ENCODE measurements around the gene SMIM5. TPM values are rescaled to one million over a fixed set of nuclear protein-coding genes. Genes with fewer than 3 reads are reported as not detected.

SMIM5 gene
- total RNA-seq, 3 donors from 2014 or later = 0.24 TPM; not detected in 2

- no peak for ATAC-seq
- no peak for DNase-seq
- H3K27me3 Mint-ChIP-seq (ENCODE audit: low read depth) = no peaks in the 10 kb centered on the region
- peaks cover 19% of the 10 kb centered on the region for H3K36me3 Mint-ChIP-seq (ENCODE audit: insufficient read depth)
- H3K9me3 Mint-ChIP-seq = no peaks in the 10 kb centered on the region
- no peak overlapping the region for H3K4me3 Mint-ChIP-seq
- peaks cover 6% of the 10 kb centered on the region for H3K4me1 Mint-ChIP-seq (ENCODE audit: low read depth)
These were observed 14.7 kb downstream of the SMIM5 start for GRCh38 chr17:75647921-75648320.

- ATAC-seq (no peak), DNase-seq (no peak)
- Mint-ChIP-seq H3K27me3 (ENCODE audit: low read depth) (no peaks in the 10 kb centered on the region), H3K4me1 (ENCODE audit: low read depth) (peaks cover 6% of the 10 kb centered on the region), H3K9me3 (no peaks in the 10 kb centered on the region), H3K4me3 (no peak overlapping the region), H3K36me3 (ENCODE audit: insufficient read depth) (peaks cover 29% of the 10 kb centered on the region)
These were observed 16.5 kb downstream of the SMIM5 start for GRCh38 chr17:75649687-75650086.

- peaks cover 6% of the 10 kb centered on the region for H3K4me1 Mint-ChIP-seq (ENCODE audit: low read depth)
- DNase-seq (no peak), ATAC-seq (no peak)
- H3K4me3 Mint-ChIP-seq = no peak overlapping the region
- H3K27me3 Mint-ChIP-seq (ENCODE audit: low read depth) = no peaks in the 10 kb centered on the region
- no peaks in the 10 kb centered on the region for H3K9me3 Mint-ChIP-seq
- H3K36me3 Mint-ChIP-seq (ENCODE audit: insufficient read depth) = peaks cover 29% of the 10 kb centered on the region
These were observed 17.6 kb downstream of the SMIM5 start for GRCh38 chr17:75650874-75651273.

GRCh38 chr17:75652341-75652740 lies 19.1 kb downstream of the SMIM5 start:
- no peaks in the 10 kb centered on the region for H3K9me3 Mint-ChIP-seq
- peaks cover 32% of the 10 kb centered on the region for H3K36me3 Mint-ChIP-seq (ENCODE audit: insufficient read depth)
- no peaks in the 10 kb centered on the region for H3K27me3 Mint-ChIP-seq (ENCODE audit: low read depth)
- no peaks in the 10 kb centered on the region for H3K4me1 Mint-ChIP-seq (ENCODE audit: low read depth)
- no peak overlapping the region for H3K4me3 Mint-ChIP-seq
- ATAC-seq (no peak), DNase-seq (no peak)

GRCh38 chr17:75652934-75653549 lies 19.8 kb downstream of the SMIM5 start:
- Mint-ChIP-seq H3K4me1 (ENCODE audit: low read depth) (no peaks in the 10 kb centered on the region), H3K4me3 (no peak overlapping the region), H3K36me3 (ENCODE audit: insufficient read depth) (peaks cover 33% of the 10 kb centered on the region), H3K9me3 (no peaks in the 10 kb centered on the region), H3K27me3 (ENCODE audit: low read depth) (no peaks in the 10 kb centered on the region)
- peak; percentile 65 to 73 for ATAC-seq
- no peak for DNase-seq

- no peak for DNase-seq
- no peak for ATAC-seq
- Mint-ChIP-seq H3K9me3 (no peaks in the 10 kb centered on the region), H3K36me3 (ENCODE audit: insufficient read depth) (peaks cover 30% of the 10 kb centered on the region), H3K27me3 (ENCODE audit: low read depth) (no peaks in the 10 kb centered on the region), H3K4me3 (no peak overlapping the region), H3K4me1 (ENCODE audit: low read depth) (no peaks in the 10 kb centered on the region)
These were observed 20.9 kb downstream of the SMIM5 start for GRCh38 chr17:75654176-75654575.

- Mint-ChIP-seq H3K36me3 (ENCODE audit: insufficient read depth) (peaks cover 19% of the 10 kb centered on the region), H3K4me1 (ENCODE audit: low read depth) (no peaks in the 10 kb centered on the region), H3K27me3 (ENCODE audit: low read depth) (no peaks in the 10 kb centered on the region), H3K4me3 (no peak overlapping the region), H3K9me3 (no peaks in the 10 kb centered on the region)
- ATAC-seq = no peak
- DNase-seq = no peak
These were observed 25.0 kb downstream of the SMIM5 start for GRCh38 chr17:75658237-75658636.

- H3K36me3 Mint-ChIP-seq (ENCODE audit: insufficient read depth) = peaks cover 17% of the 10 kb centered on the region
- no peaks in the 10 kb centered on the region for H3K27me3 Mint-ChIP-seq (ENCODE audit: low read depth)
These were observed 28.3 kb downstream of the SMIM5 start for GRCh38 chr17:75661531-75661930.

GRCh38 chr17:75662511-75662910 lies 29.3 kb downstream of the SMIM5 start:
- Mint-ChIP-seq H3K9me3 (no peaks in the 10 kb centered on the region), H3K27me3 (ENCODE audit: low read depth) (no peaks in the 10 kb centered on the region), H3K4me3 (no peak overlapping the region), H3K4me1 (ENCODE audit: low read depth) (peaks cover 10% of the 10 kb centered on the region), H3K36me3 (ENCODE audit: insufficient read depth) (peaks cover 12% of the 10 kb centered on the region)
- ATAC-seq (no peak), DNase-seq (no peak)

More at GRCh38 chr17:75661531-75661930, 28.3 kb downstream of the SMIM5 start:
- H3K9me3 Mint-ChIP-seq = no peaks in the 10 kb centered on the region
- no peak overlapping the region for H3K4me3 Mint-ChIP-seq
- H3K4me1 Mint-ChIP-seq (ENCODE audit: low read depth) = peaks cover 10% of the 10 kb centered on the region
- ATAC-seq (no peak), DNase-seq (no peak)

- Mint-ChIP-seq H3K9me3 (no peaks in the 10 kb centered on the region), H3K27me3 (ENCODE audit: low read depth) (no peaks in the 10 kb centered on the region), H3K4me3 (no peak overlapping the region), H3K4me1 (ENCODE audit: low read depth) (peaks cover 21% of the 10 kb centered on the region), H3K36me3 (ENCODE audit: insufficient read depth) (peaks cover 19% of the 10 kb centered on the region)
- ATAC-seq (no peak), DNase-seq (no peak)
These were observed 30.9 kb downstream of the SMIM5 start for GRCh38 chr17:75664099-75664549.

GRCh38 chr17:75665981-75666380 lies 32.7 kb downstream of the SMIM5 start:
- no peaks in the 10 kb centered on the region for H3K27me3 Mint-ChIP-seq (ENCODE audit: low read depth)
- peaks cover 26% of the 10 kb centered on the region for H3K36me3 Mint-ChIP-seq (ENCODE audit: insufficient read depth)
- no peaks in the 10 kb centered on the region for H3K9me3 Mint-ChIP-seq
- H3K4me1 Mint-ChIP-seq (ENCODE audit: low read depth) = peaks cover 27% of the 10 kb centered on the region
- H3K4me3 Mint-ChIP-seq = peak overlapping the region; percentile 76
- DNase-seq = no peak
- no peak for ATAC-seq

GRCh38 chr17:75666959-75667790 lies 33.9 kb downstream of the SMIM5 start, which contains the start of the genes RECQL5 and SAP30BP:
TSS of gene RECQL5 (minus strand) at chr17:75667154. CDS start at chr17:75666557, 597 bp downstream.
TSS of gene SAP30BP (plus strand) at chr17:75667338. CDS start at chr17:75667373, 35 bp downstream.
- no peaks in the 10 kb centered on the region for H3K9me3 Mint-ChIP-seq
- peaks cover 25% of the 10 kb centered on the region for H3K36me3 Mint-ChIP-seq (ENCODE audit: insufficient read depth)
- peak; percentile 99 for DNase-seq
- peaks cover 31% of the 10 kb centered on the region for H3K4me1 Mint-ChIP-seq (ENCODE audit: low read depth)
- H3K27me3 Mint-ChIP-seq (ENCODE audit: low read depth) = no peaks in the 10 kb centered on the region
- H3K4me3 Mint-ChIP-seq = peak within 1 kb of the TSS; percentile 76
- peak; percentile 100 for ATAC-seq

GRCh38 chr17:75667825-75668224 lies 34.6 kb downstream of the SMIM5 start:
- H3K27me3 Mint-ChIP-seq (ENCODE audit: low read depth) = no peaks in the 10 kb centered on the region
- H3K36me3 Mint-ChIP-seq (ENCODE audit: insufficient read depth) = peaks cover 21% of the 10 kb centered on the region
- H3K4me3 Mint-ChIP-seq = no peak overlapping the region
- ATAC-seq (no peak), DNase-seq (no peak)
- H3K9me3 Mint-ChIP-seq = no peaks in the 10 kb centered on the region
- peaks cover 31% of the 10 kb centered on the region for H3K4me1 Mint-ChIP-seq (ENCODE audit: low read depth)

- no peak for ATAC-seq
- H3K36me3 Mint-ChIP-seq (ENCODE audit: insufficient read depth) = peaks cover 25% of the 10 kb centered on the region
These were observed 35.3 kb downstream of the SMIM5 start for GRCh38 chr17:75668489-75668888.

GRCh38 chr17:75670868-75671267 lies 37.6 kb downstream of the SMIM5 start:
- Mint-ChIP-seq H3K27me3 (ENCODE audit: low read depth) (no peaks in the 10 kb centered on the region), H3K36me3 (ENCODE audit: insufficient read depth) (peaks cover 27% of the 10 kb centered on the region), H3K4me3 (no peak overlapping the region), H3K9me3 (no peaks in the 10 kb centered on the region), H3K4me1 (ENCODE audit: low read depth) (peaks cover 27% of the 10 kb centered on the region)
- DNase-seq (no peak), ATAC-seq (no peak)

More at GRCh38 chr17:75668489-75668888, 35.3 kb downstream of the SMIM5 start:
- DNase-seq = no peak
- H3K4me3 Mint-ChIP-seq = no peak overlapping the region
- H3K4me1 Mint-ChIP-seq (ENCODE audit: low read depth) = peaks cover 31% of the 10 kb centered on the region
- no peaks in the 10 kb centered on the region for H3K9me3 Mint-ChIP-seq
- no peaks in the 10 kb centered on the region for H3K27me3 Mint-ChIP-seq (ENCODE audit: low read depth)

All from activated T-cell treated with anti-CD3 and anti-CD28 coated beads, Interleukin-2, amount 50 U/mL, for 4 hours (primary cell).